Panc1 (cell line): ENCODE measurements around the gene LRRC49.
"Not testable (repeated sequence)": the region's sequence is repeated elsewhere in the genome, so short reads cannot be mapped to it uniquely, and the experiment has no call there.

Experiments used
- POLR2AphosphoS5 ChIP-seq: IDR thresholded peaks from 2 replicates; pipeline ENCODE4 v1.6.1; 2012; ENCODE audit warnings: mild to moderate bottlenecking, low read depth, low read length, moderate library complexity
- SIN3A ChIP-seq: IDR thresholded peaks from 2 replicates; pipeline ENCODE4 v1.6.1; 2012; ENCODE audit warnings: low read depth, mild to moderate bottlenecking, low read length, moderate library complexity, borderline replicate concordance; ENCODE audit not compliant: insufficient read depth
- TCF7L2 ChIP-seq: IDR thresholded peaks from 2 replicates; pipeline ENCODE4 v1.6.1; 2011; ENCODE audit warnings: mild to moderate bottlenecking, low read depth, low read length, inconsistent platforms
- TF ChIP-seq, protein P1 (sequence below): fragments of 450-650 bp; IDR thresholded peaks from 2 replicates; pipeline ENCODE4 v1.5.1; 2017; ENCODE audit warnings: mild to moderate bottlenecking
- TF ChIP-seq, protein P2 (sequence below), 2 experiments: IDR thresholded peaks; 2 replicates each; pipeline ENCODE4 v1.6.1; 2011 to 2012; ENCODE audit warnings: low read depth in 2 of 2, control low read depth in 1 of 2, low read length in 1 of 2, mild to moderate bottlenecking in 1 of 2, moderate library complexity in 1 of 2; ENCODE audit not compliant: insufficient read depth in 1 of 2

DNA sequence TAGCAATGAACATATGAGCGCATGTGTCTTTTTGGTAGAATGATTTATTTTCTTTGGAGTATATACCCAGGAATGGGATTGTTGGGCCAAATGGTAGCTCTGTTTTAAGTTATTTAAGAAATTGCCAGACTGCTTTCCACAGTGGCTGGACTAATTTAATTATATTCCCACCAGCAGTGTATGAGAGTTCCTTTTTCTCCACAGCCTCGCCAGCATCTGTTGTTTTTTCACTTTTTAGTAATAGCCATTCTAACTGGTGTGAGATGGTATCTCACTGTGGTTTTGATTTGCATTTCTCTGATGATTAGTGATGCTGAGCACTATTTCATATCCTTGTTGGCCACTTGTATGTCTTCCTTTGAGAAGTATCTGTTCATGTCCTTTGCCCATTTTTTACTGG is 153.5 kb downstream of the LRRC49 start:
- TF ChIP-seq, protein P1, sequence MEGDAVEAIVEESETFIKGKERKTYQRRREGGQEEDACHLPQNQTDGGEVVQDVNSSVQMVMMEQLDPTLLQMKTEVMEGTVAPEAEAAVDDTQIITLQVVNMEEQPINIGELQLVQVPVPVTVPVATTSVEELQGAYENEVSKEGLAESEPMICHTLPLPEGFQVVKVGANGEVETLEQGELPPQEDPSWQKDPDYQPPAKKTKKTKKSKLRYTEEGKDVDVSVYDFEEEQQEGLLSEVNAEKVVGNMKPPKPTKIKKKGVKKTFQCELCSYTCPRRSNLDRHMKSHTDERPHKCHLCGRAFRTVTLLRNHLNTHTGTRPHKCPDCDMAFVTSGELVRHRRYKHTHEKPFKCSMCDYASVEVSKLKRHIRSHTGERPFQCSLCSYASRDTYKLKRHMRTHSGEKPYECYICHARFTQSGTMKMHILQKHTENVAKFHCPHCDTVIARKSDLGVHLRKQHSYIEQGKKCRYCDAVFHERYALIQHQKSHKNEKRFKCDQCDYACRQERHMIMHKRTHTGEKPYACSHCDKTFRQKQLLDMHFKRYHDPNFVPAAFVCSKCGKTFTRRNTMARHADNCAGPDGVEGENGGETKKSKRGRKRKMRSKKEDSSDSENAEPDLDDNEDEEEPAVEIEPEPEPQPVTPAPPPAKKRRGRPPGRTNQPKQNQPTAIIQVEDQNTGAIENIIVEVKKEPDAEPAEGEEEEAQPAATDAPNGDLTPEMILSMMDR = not testable (repeated sequence)
- TF ChIP-seq, protein P2, sequence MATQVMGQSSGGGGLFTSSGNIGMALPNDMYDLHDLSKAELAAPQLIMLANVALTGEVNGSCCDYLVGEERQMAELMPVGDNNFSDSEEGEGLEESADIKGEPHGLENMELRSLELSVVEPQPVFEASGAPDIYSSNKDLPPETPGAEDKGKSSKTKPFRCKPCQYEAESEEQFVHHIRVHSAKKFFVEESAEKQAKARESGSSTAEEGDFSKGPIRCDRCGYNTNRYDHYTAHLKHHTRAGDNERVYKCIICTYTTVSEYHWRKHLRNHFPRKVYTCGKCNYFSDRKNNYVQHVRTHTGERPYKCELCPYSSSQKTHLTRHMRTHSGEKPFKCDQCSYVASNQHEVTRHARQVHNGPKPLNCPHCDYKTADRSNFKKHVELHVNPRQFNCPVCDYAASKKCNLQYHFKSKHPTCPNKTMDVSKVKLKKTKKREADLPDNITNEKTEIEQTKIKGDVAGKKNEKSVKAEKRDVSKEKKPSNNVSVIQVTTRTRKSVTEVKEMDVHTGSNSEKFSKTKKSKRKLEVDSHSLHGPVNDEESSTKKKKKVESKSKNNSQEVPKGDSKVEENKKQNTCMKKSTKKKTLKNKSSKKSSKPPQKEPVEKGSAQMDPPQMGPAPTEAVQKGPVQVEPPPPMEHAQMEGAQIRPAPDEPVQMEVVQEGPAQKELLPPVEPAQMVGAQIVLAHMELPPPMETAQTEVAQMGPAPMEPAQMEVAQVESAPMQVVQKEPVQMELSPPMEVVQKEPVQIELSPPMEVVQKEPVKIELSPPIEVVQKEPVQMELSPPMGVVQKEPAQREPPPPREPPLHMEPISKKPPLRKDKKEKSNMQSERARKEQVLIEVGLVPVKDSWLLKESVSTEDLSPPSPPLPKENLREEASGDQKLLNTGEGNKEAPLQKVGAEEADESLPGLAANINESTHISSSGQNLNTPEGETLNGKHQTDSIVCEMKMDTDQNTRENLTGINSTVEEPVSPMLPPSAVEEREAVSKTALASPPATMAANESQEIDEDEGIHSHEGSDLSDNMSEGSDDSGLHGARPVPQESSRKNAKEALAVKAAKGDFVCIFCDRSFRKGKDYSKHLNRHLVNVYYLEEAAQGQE (IDR thresholded peaks at IDR 0.05; ENCODE audit: insufficient read depth in 1 of 2, low read depth in 2 of 2, low read length in 1 of 2) = not testable (repeated sequence)
- TF ChIP-seq POLR2AphosphoS5, SIN3A, TCF7L2: not testable (repeated sequence)
